PC-3 (cell line): ENCODE measurements around the gene KAZN.

Source experiments
- EZH2 ChIP-seq: fragments of 300-600 bp; sonication (generic); IDR thresholded peaks from one replicate; pipeline ENCODE4 v1.6.1; 2017; ENCODE audit warnings: antibody characterized with exemption, mild to moderate bottlenecking, low read length; ENCODE audit not compliant: unreplicated experiment
- TF ChIP-seq, protein P1 (sequence below): fragments of 300-600 bp; sonication (generic); conservative IDR thresholded peaks from 2 replicates; pipeline ENCODE4 v1.5.1; 2017; ENCODE audit warnings: antibody characterized with exemption, low read depth, mild to moderate bottlenecking, low read length

- TF ChIP-seq, protein P1, sequence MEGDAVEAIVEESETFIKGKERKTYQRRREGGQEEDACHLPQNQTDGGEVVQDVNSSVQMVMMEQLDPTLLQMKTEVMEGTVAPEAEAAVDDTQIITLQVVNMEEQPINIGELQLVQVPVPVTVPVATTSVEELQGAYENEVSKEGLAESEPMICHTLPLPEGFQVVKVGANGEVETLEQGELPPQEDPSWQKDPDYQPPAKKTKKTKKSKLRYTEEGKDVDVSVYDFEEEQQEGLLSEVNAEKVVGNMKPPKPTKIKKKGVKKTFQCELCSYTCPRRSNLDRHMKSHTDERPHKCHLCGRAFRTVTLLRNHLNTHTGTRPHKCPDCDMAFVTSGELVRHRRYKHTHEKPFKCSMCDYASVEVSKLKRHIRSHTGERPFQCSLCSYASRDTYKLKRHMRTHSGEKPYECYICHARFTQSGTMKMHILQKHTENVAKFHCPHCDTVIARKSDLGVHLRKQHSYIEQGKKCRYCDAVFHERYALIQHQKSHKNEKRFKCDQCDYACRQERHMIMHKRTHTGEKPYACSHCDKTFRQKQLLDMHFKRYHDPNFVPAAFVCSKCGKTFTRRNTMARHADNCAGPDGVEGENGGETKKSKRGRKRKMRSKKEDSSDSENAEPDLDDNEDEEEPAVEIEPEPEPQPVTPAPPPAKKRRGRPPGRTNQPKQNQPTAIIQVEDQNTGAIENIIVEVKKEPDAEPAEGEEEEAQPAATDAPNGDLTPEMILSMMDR = no peak
- no peak for TF ChIP-seq EZH2
Measured at GRCh38 chr1:14924455-14925331, 326.2 kb downstream of the KAZN start.
